NCI-H748 (cell line): ENCODE results near the gene RPL10A.

Experiments used
- DNase-seq: peaks from one replicate; lab custom pipeline; 2025; ENCODE audit not compliant: unreplicated experiment; lab: John Stamatoyannopoulos, UW

RPL10A gene

GRCh38 chr6:35474131-35474941, 6.1 kb downstream of the RPL10A start:
- DNase-seq = no peak

GRCh38 chr6:35474942-35475570, 6.9 kb downstream of the RPL10A start:
- no peak for DNase-seq

GRCh38 chr6:35475573-35475972, 7.4 kb downstream of the RPL10A start:
- no peak for DNase-seq

DNA sequence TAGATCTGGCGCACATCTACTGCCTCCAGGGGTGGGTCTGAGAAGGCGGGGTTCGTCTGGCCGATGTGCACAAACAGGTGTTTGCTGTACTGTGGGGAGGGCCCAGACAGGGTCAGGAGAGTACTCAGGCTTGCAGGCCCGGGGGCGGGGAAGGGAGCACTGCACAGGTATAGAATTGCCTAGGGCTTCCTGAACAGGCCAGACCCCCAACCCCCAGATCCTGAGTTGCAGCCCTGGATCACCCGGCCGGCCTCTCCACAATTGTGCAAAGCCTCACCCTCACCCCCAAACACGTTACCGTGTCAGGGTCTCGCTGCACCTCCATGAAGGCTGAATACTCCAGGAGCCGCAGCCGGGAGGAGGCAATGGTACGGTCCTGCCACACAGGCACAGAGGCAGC, 7.8 kb downstream of the RPL10A start:
- DNase-seq = no peak

DNA sequence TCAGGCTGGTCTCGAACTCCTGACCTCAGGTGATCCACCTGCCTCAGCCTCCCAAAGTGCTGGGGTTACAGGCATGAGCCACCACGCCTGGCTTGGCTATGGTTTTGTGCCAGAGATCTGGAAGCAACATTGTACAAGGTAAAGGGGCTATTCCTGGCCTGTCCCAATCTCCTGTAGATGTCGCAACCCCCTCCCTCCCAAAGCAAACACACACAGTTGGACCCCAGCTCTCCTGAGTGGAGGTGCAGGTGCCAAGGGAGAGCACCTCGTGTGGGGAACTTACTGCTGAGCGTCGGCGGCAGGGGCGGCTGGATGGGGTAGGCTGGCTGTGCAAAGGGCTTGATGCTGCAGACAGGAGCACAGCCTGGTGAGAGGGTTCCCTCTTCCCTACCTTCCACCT, 8.8 kb downstream of the RPL10A start:
- no peak for DNase-seq

DNA sequence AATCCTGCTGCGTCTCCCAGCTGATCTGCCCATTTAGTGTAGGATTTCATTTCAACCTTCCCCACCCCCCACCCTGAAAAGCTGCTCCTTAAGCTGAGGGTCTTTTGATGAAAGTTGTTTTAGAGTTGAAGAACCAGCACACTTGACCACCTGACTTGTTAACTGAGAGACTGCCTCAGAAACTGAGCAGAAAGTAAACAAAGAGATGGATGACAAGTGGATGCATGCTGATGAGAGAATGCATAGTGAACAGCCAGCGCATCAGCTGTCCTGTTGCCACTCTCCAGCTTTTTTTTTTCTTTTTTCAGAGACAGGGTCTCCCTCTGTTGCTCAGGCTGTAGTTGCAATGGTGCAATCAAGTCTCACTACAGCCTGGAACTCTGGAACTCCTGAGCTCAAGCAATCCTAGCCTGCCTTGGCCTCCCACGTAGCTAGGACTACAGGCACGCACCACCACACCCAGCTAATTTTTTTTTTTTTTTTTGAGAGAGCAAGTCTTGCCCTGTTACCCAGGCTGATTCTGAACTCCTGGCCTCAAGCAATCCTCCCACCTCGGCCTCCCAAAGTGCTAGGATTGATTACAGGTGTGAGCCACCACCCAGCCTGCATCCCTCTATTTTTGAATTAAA, 9.5 kb downstream of the RPL10A start:
- peak; percentile 61 for DNase-seq

DNA sequence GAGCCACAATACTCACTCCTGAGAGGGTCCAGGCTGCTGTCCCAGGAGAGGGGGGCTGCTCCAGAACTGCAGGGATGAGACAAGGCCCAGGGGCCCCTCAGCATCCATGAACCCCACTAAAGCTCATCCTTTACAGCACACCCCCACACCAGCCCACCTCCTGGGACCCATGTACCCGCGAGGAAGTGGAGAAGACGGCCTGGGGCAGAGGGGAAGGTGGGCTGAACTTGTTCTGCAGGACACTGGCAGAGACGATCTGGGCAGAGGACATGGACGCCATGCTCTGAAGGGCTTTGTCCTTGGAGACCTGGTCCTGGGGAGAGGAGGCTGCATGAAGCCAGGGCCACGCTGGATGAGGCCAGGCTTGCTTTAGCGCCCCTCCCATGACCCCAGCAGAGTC, 10.1 kb downstream of the RPL10A start:
- no peak for DNase-seq

DNA sequence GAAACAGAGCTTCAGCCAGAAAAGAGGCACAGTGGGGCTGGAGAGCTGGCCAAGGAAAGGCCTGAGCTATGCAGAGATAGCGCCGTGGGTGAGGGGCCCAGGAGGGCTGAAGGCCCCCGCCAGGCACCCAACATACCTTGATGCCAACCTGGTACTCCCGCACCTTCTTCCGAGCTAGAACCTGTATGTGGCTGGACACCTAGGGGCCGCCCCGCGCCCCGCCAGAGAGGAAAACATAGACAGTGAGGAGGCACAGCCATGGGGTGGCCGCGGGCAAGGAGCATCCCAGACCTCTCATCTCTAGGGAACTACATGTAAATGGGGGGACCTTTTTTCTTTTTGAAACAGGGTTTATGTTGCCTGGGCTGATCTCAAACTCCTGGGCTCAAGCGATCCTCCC, 12.0 kb downstream of the RPL10A start:
- no peak for DNase-seq

GRCh38 chr6:35481226-35481625, 13.0 kb downstream of the RPL10A start:
- no peak for DNase-seq

DNA sequence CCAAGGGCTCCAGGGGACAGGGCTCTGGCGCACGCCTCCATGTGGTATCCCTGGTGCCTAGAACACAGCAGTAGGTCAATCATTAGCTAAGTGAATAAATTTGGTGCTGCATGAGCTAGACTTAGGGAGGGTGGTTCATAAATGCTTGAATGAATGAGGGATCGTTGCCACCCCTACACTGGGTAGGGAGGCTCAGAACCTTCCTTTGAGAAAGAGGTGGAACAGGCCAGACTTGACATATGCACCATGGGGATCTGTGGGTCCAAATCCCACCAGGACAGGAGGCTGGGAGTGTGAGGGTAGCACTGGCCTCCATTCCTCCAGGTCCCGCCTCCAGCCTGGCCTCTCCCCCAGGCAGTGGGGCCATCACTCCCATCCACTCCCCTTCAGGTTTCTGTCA, 14.9 kb downstream of the RPL10A start:
- DNase-seq = no peak

- no peak for DNase-seq
Measured at GRCh38 chr6:35483490-35483889, 15.3 kb downstream of the RPL10A start.

DNA sequence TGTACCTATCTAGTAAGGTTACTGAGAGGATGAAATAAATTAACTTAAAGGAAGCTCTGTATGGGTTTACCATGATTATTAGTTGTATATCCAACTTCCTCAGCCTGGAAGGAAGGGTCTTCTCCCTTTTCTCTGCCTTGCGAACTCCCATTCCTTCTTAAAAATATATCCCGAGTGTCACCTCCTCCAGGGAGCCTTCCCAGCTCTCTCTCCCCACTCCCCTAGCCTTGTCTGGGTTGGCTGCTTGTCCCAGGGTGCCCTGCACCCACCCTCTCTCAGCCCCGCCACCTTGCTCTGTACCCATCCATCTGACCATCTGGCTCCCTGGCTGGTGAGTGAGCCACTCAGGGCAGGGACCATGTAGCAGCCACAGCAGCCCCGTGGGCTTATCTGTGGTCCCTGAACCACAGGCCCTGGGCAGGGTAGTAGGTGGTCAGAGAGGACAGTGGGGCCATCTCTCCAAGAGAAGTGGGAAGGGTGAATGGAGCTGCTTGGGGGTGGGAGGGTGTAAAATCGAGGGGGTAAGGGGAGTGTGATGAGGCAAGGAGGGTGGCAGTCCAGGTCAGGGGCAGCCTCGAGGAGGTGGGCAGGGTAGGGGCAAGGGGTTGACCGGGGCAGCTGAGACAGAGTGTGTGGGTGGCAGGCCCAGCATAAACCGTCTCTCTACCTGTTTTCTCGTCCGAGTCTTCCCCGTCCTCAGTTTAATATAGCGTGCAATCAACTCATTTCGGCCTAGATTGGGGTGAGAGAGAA, 15.9 kb downstream of the RPL10A start:
- no peak for DNase-seq

DNA sequence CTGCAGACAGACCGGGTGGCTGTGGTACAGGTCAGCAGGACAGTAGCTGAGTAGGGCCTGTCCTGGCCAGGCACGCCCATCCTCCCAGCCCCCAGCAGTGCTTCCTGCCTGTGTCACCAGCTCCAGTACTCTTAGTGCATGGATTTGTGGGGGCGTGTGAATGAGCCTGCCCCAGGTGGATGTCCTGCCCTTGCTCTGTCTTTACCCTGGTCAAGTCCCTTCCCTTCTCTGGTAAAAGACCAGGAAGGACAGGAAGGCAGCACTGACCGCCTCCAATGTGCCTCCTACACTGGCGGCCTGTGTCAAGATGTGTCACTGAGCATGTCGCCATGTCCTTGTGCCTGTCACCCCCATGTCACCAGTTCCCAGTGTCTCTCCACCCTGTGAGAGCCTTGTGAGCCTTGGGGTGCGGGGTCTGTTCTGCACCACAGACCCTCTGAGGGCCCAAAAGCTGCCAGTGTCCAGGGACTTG, 16.8 kb downstream of the RPL10A start:
- DNase-seq = no peak

DNA sequence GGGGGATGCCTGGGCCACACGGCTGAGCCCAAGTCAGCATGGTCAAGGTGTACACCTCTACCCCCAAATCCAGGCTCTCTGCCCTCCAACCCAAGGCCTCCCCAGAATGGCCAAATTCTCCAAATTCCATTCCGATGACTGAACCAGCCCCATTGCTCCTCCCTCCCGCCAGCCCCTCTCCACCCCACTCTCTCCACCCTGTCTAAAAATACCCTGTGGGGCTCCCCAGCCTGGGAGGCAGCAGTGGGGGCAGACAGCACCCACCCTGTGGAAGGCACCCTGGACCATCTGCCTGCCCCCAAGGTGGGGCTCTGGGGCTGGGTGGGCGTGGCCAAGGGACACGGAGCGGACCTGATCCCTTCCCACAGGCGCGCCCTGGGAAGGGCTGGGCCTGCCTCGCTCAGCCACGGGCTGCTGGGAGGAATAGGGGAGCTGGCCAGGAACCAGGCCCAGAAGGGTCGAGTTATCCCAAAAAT, 17.2 kb downstream of the RPL10A start:
- peak; percentile 18 for DNase-seq

- peak; percentile 93 for DNase-seq
Measured at GRCh38 chr6:35486005-35486925, 18.1 kb downstream of the RPL10A start.

DNA sequence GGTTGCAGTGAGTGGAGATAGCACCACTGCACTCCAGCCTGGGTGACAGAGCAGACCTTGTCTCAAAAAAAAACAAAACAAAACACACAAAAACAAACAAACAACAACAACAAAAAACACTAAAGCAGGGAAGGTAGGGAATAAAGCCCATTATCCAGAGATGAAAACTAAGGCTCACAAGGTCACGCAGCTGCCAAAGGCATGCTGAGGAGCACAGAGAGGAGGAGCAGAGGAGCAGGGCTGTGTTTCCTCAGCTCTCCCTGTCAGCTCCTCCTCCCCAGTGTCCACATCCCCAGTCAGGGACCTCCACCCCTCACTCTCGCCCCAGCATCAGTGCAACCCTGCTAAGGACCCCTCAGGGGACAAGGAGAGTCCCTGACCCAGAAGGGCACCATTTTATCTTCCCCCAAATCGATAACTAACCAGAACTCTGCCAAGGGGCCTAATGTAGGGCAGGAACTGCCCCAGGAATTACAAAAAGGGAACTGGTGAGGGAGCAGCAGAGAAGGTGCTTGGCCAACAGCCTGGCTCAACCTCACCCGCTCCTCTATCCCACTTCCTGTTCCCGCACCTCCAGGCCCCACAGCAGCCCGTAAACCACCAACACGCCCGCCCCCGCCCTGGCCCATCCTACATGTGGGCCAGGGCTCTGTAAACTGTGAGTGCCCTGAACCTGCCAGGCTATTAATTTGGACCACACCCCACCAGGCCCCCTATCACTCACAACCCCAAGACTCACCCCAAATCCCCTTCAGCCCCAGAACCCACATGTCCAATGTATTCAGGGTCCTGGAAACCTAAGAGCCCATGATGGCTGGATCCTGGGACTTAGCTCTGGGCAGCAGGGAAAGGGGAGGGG, 19.7 kb downstream of the RPL10A start:
- no peak for DNase-seq

- no peak for DNase-seq
Measured at GRCh38 chr6:35488517-35488862, 20.3 kb downstream of the RPL10A start.

- no peak for DNase-seq
Measured at GRCh38 chr6:35489066-35489465, 20.9 kb downstream of the RPL10A start.

GRCh38 chr6:35489995-35490791, 22.0 kb downstream of the RPL10A start:
- DNase-seq = no peak
